Keratinocyte (primary cell): Measurements from ENCODE around the gene PLPP3. TPM values are rescaled to one million over a fixed set of nuclear protein-coding genes. Genes with fewer than 3 reads are reported as not detected.

Source experiments
- DNase-seq: peaks from one replicate; pipeline ENCODE4 v3.0.0-alpha.2; 2011; ENCODE audit warnings: low read depth, missing footprints, low spot score
- FAIRE-seq: peaks from 2 replicates; lab custom pipeline; 2011; peaks lifted over from hg19 to GRCh38; lab: Jason Lieb, UNC
- H2AFZ ChIP-seq: 2 replicates; pipeline ENCODE4 v1.6.0; 2012; ENCODE audit warnings: low read length, control low read depth, inconsistent platforms; ENCODE audit not compliant: control insufficient read depth
- H3K27ac ChIP-seq: 2 replicates; pipeline ENCODE4 v1.5.1; 2011; ENCODE audit warnings: low read length; ENCODE audit not compliant: control insufficient read depth, insufficient read depth
- H3K27me3 ChIP-seq: 3 replicates; pipeline ENCODE4 v1.6.0; 2011; ENCODE audit warnings: low read length; ENCODE audit not compliant: control insufficient read depth, insufficient read depth; ENCODE audit errors: extremely low read depth
- H3K36me3 ChIP-seq, 2 experiments: 2 replicates in 1 of 2; 3 replicates in 1 of 2; pipeline ENCODE4 v1.5.1; 2011; ENCODE audit warnings: low read length in 2 of 2, mild to moderate bottlenecking in 1 of 2; ENCODE audit not compliant: control insufficient read depth in 2 of 2, insufficient read depth in 2 of 2; ENCODE audit errors: extremely low read depth in 1 of 2
- H3K4me1 ChIP-seq: 3 replicates; pipeline ENCODE4 v1.5.1; 2011; ENCODE audit warnings: low read length; ENCODE audit not compliant: control insufficient read depth, insufficient read depth; ENCODE audit errors: extremely low read depth
- H3K4me2 ChIP-seq: 3 replicates; pipeline ENCODE4 v1.6.0; 2011; ENCODE audit warnings: low read depth, low read length; ENCODE audit not compliant: control insufficient read depth, insufficient read depth; ENCODE audit errors: extremely low read depth
- H3K4me3 ChIP-seq, 3 experiments: fragments of 200-600 bp in 1 of 3; sonication (generic) in 1 of 3; 2 replicates in 2 of 3; 3 replicates in 1 of 3; pipeline ENCODE4 v1.5.1; 2011 to 2016; ENCODE audit warnings: low read length in 3 of 3, mild to moderate bottlenecking in 3 of 3, control low read depth in 2 of 3, inconsistent platforms in 1 of 3, low read depth in 1 of 3, mixed read lengths in 1 of 3, mixed run types in 1 of 3, moderate library complexity in 1 of 3; ENCODE audit not compliant: control insufficient read depth in 2 of 3, insufficient read depth in 2 of 3; ENCODE audit errors: extremely low read depth in 1 of 3
- H3K79me2 ChIP-seq: 2 replicates; pipeline ENCODE4 v1.6.0; 2012; ENCODE audit warnings: low read length; ENCODE audit not compliant: control insufficient read depth, insufficient read depth
- H3K9ac ChIP-seq: 3 replicates; pipeline ENCODE4 v1.6.0; 2011; ENCODE audit warnings: low read length; ENCODE audit not compliant: control insufficient read depth, insufficient read depth; ENCODE audit errors: extremely low read depth
- H3K9me1 ChIP-seq: 3 replicates; pipeline ENCODE4 v1.6.0; 2011; ENCODE audit warnings: low read length; ENCODE audit not compliant: control insufficient read depth, insufficient read depth; ENCODE audit errors: extremely low read depth
- H3K9me3 ChIP-seq: 2 replicates; pipeline ENCODE4 v1.5.1; 2012; ENCODE audit warnings: low read depth, low read length; ENCODE audit not compliant: control insufficient read depth
- H4K20me1 ChIP-seq: 3 replicates; pipeline ENCODE4 v1.6.0; 2011; ENCODE audit warnings: low read length; ENCODE audit not compliant: control insufficient read depth, insufficient read depth; ENCODE audit errors: extremely low read depth
- EZH2 ChIP-seq: IDR thresholded peaks from one replicate; pipeline ENCODE4 v1.6.1; 2012; ENCODE audit warnings: inconsistent platforms, mild to moderate bottlenecking, low read length, moderate library complexity
- dilution Hi-C: fragments of 300-500 bp; cut with MboI; formaldehyde crosslinking; loops from one replicate; pipeline ENCODE4 v1.7.0; 2020; ENCODE audit warnings: low sequenced_read_pairs; ENCODE audit not compliant: extremely low pct_ligation_motif_present
- polyA plus RNA-seq, 5 experiments: library from polyadenylated mRNA; depleted of rRNA in 3 of 5; stranded (reverse) in 3 of 5; stranded (forward) in 1 of 5; unstranded in 1 of 5; fragments of >200 nt; gene quantifications; 1 replicate in 1 of 5; 2 replicates in 3 of 5; 3 replicates in 1 of 5; pipeline versions ENCODE4 v1.2.1 to v1.2.3, GENCODE V29; 2011 to 2012; ENCODE audit warnings: missing spikeins in 2 of 5, low read depth in 1 of 5, low replicate concordance in 1 of 5
- TF ChIP-seq, protein P1 (sequence below), 3 experiments: IDR thresholded peaks in 1 of 3; conservative IDR thresholded peaks in 1 of 3; optimal IDR thresholded peaks in 1 of 3; 2 replicates in 2 of 3; 3 replicates in 1 of 3; pipeline versions ENCODE3 to v1.5.1; 2011; ENCODE audit warnings: low read length in 3 of 3, mild to moderate bottlenecking in 3 of 3, moderate library complexity in 2 of 3, control low read depth in 1 of 3, inconsistent platforms in 1 of 3; ENCODE audit not compliant: insufficient read depth in 2 of 3; ENCODE audit errors: extremely low read depth in 1 of 3

The PLPP3 gene
- polyA plus RNA-seq, 1 donor (not counting 4 experiments of a cell fraction or from before 2014, with no cell fraction given) = 4.0 TPM

DNA sequence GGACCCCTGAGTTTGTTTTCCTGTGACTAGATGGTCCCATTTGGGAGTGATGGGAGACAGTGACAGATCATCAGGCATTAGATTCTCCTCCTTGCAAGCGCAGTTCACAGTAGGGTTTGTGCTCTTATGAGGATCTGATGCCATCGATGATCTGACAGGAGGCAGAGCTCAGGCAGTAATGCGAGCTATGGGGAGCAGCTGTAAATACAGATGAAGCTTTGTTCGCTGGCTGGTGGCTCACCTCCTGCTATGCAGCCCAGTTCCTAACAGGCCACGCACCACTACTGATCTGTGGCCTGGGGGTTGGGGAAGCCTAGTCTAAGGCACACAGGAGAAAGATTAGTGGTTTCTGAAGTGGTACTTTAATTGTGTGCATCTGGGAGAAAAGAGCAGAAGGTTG is 7.1 kb upstream of the PLPP3 start:
- Histone ChIP-seq H3K27me3 (no peaks in the 10 kb centered on the region), H2AFZ (no peak overlapping the region), H3K9me1 (no peaks in the 10 kb centered on the region), H3K9me3 (no peaks in the 10 kb centered on the region), H3K4me2 (no peak overlapping the region), H3K27ac (no peak overlapping the region), H3K4me3 (no peak overlapping the region), H3K9ac (no peak overlapping the region), H3K79me2 (no peaks in the 10 kb centered on the region), H4K20me1 (no peaks in the 10 kb centered on the region), H3K4me1 (no peaks in the 10 kb centered on the region), H3K36me3 (no peaks in the 10 kb centered on the region)
- dilution Hi-C loops = no loop called here
- TF ChIP-seq, protein P1, sequence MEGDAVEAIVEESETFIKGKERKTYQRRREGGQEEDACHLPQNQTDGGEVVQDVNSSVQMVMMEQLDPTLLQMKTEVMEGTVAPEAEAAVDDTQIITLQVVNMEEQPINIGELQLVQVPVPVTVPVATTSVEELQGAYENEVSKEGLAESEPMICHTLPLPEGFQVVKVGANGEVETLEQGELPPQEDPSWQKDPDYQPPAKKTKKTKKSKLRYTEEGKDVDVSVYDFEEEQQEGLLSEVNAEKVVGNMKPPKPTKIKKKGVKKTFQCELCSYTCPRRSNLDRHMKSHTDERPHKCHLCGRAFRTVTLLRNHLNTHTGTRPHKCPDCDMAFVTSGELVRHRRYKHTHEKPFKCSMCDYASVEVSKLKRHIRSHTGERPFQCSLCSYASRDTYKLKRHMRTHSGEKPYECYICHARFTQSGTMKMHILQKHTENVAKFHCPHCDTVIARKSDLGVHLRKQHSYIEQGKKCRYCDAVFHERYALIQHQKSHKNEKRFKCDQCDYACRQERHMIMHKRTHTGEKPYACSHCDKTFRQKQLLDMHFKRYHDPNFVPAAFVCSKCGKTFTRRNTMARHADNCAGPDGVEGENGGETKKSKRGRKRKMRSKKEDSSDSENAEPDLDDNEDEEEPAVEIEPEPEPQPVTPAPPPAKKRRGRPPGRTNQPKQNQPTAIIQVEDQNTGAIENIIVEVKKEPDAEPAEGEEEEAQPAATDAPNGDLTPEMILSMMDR (optimal IDR thresholded peaks at IDR 0.05 in 1 of 3, IDR thresholded peaks at IDR 0.05 in 1 of 3, conservative IDR thresholded peaks at IDR 0.05 in 1 of 3; ENCODE audit: extremely low read depth in 1 of 3, insufficient read depth in 2 of 3, low read length in 3 of 3) = no peak
- no peak for TF ChIP-seq EZH2
- FAIRE-seq (no peak), DNase-seq (no peak)

DNA sequence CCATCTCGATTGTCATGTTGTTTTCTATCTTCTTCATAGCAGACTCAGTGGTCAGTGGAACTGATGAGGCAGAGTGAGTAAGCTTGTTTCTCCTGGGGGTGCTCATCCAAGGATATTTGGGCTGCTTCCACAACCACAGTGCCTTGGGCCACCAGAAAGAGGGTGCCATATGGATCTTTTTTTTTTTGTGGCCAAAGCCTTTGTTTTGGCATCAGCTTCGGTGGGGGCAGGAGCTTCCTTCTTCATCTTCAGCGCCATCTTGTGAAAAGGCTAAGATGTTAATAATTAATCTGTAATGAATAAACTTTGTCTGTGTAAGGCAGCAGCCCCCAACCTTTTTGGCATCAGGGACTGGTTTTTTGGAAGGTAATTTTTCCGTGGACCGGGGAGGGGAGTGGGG is 6.6 kb upstream of the PLPP3 start:
- dilution Hi-C loops = no loop called here
- Histone ChIP-seq H3K4me1 (no peaks in the 10 kb centered on the region), H3K4me2 (no peak overlapping the region), H3K27me3 (no peaks in the 10 kb centered on the region), H3K27ac (no peak overlapping the region), H2AFZ (no peak overlapping the region), H3K4me3 (no peak overlapping the region), H3K36me3 (no peaks in the 10 kb centered on the region), H4K20me1 (no peaks in the 10 kb centered on the region), H3K79me2 (no peaks in the 10 kb centered on the region), H3K9me3 (no peaks in the 10 kb centered on the region), H3K9ac (no peak overlapping the region), H3K9me1 (no peaks in the 10 kb centered on the region)
- FAIRE-seq = no peak
- DNase-seq = no peak
- TF ChIP-seq EZH2 = no peak
- TF ChIP-seq, protein P1 (optimal IDR thresholded peaks at IDR 0.05 in 1 of 3, IDR thresholded peaks at IDR 0.05 in 1 of 3, conservative IDR thresholded peaks at IDR 0.05 in 1 of 3; ENCODE audit: extremely low read depth in 1 of 3, insufficient read depth in 2 of 3, low read length in 3 of 3) = no peak
